C4-2B (cell line): Measurements from ENCODE around the gene CD226.

Experiments used
- H3K27ac ChIP-seq: fragments of 450-650 bp; 2 replicates; pipeline ENCODE4 v1.5.1; 2017
- ZFX ChIP-seq: fragments of 450-650 bp; IDR thresholded peaks from 2 replicates; pipeline ENCODE4 v1.6.1; 2017
- TF ChIP-seq, protein P1 (sequence below): fragments of 450-650 bp; conservative IDR thresholded peaks from 2 replicates; pipeline ENCODE4 v1.5.1; 2017; ENCODE audit warnings: mild to moderate bottlenecking

The CD226 gene

DNA sequence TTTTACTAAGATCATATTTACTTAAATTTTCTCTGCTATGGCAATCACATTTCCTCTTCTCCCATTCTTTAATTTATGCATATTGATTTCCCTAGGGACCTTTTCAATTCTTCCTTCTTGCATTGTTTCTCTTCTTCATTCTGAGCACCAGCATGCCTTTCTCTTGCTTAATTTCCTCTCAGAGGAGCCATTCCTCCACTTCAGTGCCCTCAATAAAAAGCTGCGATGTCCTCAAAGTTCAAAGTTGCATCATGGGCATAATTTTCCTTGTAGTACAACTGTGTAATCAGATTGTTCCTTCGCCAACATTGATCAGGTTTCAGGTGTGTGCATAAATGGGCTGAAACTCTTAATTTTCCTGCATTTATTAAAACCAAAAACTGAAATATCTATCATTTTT, 21.8 kb upstream of the CD226 start:
- no peak overlapping the region for H3K27ac ChIP-seq
- TF ChIP-seq, protein P1, sequence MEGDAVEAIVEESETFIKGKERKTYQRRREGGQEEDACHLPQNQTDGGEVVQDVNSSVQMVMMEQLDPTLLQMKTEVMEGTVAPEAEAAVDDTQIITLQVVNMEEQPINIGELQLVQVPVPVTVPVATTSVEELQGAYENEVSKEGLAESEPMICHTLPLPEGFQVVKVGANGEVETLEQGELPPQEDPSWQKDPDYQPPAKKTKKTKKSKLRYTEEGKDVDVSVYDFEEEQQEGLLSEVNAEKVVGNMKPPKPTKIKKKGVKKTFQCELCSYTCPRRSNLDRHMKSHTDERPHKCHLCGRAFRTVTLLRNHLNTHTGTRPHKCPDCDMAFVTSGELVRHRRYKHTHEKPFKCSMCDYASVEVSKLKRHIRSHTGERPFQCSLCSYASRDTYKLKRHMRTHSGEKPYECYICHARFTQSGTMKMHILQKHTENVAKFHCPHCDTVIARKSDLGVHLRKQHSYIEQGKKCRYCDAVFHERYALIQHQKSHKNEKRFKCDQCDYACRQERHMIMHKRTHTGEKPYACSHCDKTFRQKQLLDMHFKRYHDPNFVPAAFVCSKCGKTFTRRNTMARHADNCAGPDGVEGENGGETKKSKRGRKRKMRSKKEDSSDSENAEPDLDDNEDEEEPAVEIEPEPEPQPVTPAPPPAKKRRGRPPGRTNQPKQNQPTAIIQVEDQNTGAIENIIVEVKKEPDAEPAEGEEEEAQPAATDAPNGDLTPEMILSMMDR = no peak
- no peak for TF ChIP-seq ZFX

- no peak for TF ChIP-seq ZFX
- TF ChIP-seq, protein P1 = no peak
Measured at GRCh38 chr18:69968039-69968438, 20.4 kb upstream of the CD226 start.

GRCh38 chr18:69963196-69963595, 15.5 kb upstream of the CD226 start:
- no peak for TF ChIP-seq ZFX
- no peak overlapping the region for H3K27ac ChIP-seq

More at GRCh38 chr18:69968039-69968438, 20.4 kb upstream of the CD226 start:
- H3K27ac ChIP-seq = no peak overlapping the region

GRCh38 chr18:69961718-69962117, 14.0 kb upstream of the CD226 start:
- TF ChIP-seq ZFX = no peak
- TF ChIP-seq, protein P1 = no peak
- no peak overlapping the region for H3K27ac ChIP-seq

- H3K27ac ChIP-seq = no peak overlapping the region
- TF ChIP-seq, protein P1 = no peak
- no peak for TF ChIP-seq ZFX
Measured at GRCh38 chr18:69958422-69958821, 10.7 kb upstream of the CD226 start.

GRCh38 chr18:69957747-69958146, 10.1 kb upstream of the CD226 start:
- no peak overlapping the region for H3K27ac ChIP-seq
- TF ChIP-seq, protein P1 = no peak
- no peak for TF ChIP-seq ZFX

GRCh38 chr18:69956665-69957620, 9.3 kb upstream of the CD226 start:
- TF ChIP-seq, protein P1 = no peak
- TF ChIP-seq ZFX = no peak
- H3K27ac ChIP-seq = no peak overlapping the region
